Adrenal gland (tissue), 5 donors: ENCODE results near the gene BBC3.

Experiments
- CTCF ChIP-seq, 6 experiments: fragments of 450-650 bp in 4 of 6; fragments of 200-600 bp in 2 of 6; sonication (generic) in 1 of 6; IDR thresholded peaks; 1 replicate in 5 of 6; 2 replicates in 1 of 6; pipeline versions ENCODE4 v1.5.1 to v1.8.0; 2016 to 2021; ENCODE audit warnings: antibody characterized with exemption in 6 of 6, mild to moderate bottlenecking in 2 of 6, moderate library complexity in 1 of 6
- POLR2A ChIP-seq, 2 donors: fragments of 450-650 bp; IDR thresholded peaks; one replicate each; pipeline ENCODE4 v1.6.1; 2017; ENCODE audit warnings: antibody characterized with exemption in 2 of 2, mild to moderate bottlenecking in 2 of 2, moderate library complexity in 1 of 2
- donor health status: DM: no; HTN: no; CAD: no.

- TF ChIP-seq POLR2A (IDR thresholded peaks at IDR 0.05): no peak
- no peak for TF ChIP-seq CTCF (IDR thresholded peaks at IDR 0.05)
Measured at GRCh38 chr19:47186446-47187334, 44.3 kb downstream of the BBC3 start.
